ENCODE data around the gene KCNIP2. TPM values are rescaled to one million over a fixed set of nuclear protein-coding genes. Genes with fewer than 3 reads are reported as not detected.

The KCNIP2 gene
- total RNA-seq, 1 donor from 2014 or later: 2.2 TPM

DNA sequence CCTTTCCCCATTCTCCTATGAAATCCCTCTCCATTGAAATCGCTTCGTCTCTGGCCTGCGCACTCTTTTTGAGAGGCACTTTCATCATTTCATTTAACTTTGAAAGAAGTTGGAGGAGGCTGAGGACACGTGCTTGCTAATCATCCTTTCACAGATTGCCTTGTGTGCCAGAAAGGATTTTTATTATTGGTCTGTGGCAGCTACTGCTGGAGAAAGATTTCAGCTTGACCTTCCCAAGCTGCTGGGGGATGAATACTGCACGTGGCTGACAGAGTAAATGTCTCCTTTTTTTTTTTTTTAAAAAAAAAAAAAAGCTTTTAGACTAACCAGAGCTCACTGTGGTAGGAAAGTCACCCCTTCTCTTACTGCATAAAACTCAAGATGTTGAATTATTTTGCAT is 44.2 kb upstream of the KCNIP2 start:
- Mint-ChIP-seq H3K4me1 (peaks cover 29% of the 10 kb centered on the region), H3K9me3 (no peaks in the 10 kb centered on the region), H3K27ac (ENCODE audit: unreplicated experiment) (no peak overlapping the region), H3K27me3 (ENCODE audit: low read depth) (no peaks in the 10 kb centered on the region), H3K36me3 (ENCODE audit: low read depth) (no peaks in the 10 kb centered on the region), H3K4me3 (no peak overlapping the region)
- DNase-seq (ENCODE audit: low read depth, low spot score): no peak
- no peak for TF ChIP-seq CTCF (conservative IDR thresholded peaks at IDR 0.05)

- peaks cover 32% of the 10 kb centered on the region for H3K4me1 Mint-ChIP-seq
- no peaks in the 10 kb centered on the region for H3K36me3 Mint-ChIP-seq (ENCODE audit: low read depth)
- no peaks in the 10 kb centered on the region for H3K27me3 Mint-ChIP-seq (ENCODE audit: low read depth)
- DNase-seq (ENCODE audit: low read depth, low spot score): no peak
- H3K9me3 Mint-ChIP-seq: no peaks in the 10 kb centered on the region
- H3K4me3 Mint-ChIP-seq: no peak overlapping the region
- no peak overlapping the region for H3K27ac Mint-ChIP-seq (ENCODE audit: unreplicated experiment)
- TF ChIP-seq CTCF (conservative IDR thresholded peaks at IDR 0.05): no peak
These were observed 43.1 kb upstream of the KCNIP2 start for GRCh38 chr10:101886521-101887312.

GRCh38 chr10:101881036-101881774 is 37.6 kb upstream of the KCNIP2 start:
- TF ChIP-seq CTCF (conservative IDR thresholded peaks at IDR 0.05): no peak
- H3K9me3 Mint-ChIP-seq: no peaks in the 10 kb centered on the region
- H3K27me3 Mint-ChIP-seq (ENCODE audit: low read depth): no peaks in the 10 kb centered on the region
- peaks cover 27% of the 10 kb centered on the region for H3K4me1 Mint-ChIP-seq
- DNase-seq (ENCODE audit: low read depth, low spot score): no peak
- H3K27ac Mint-ChIP-seq (ENCODE audit: unreplicated experiment): no peak overlapping the region
- peaks cover 2% of the 10 kb centered on the region for H3K36me3 Mint-ChIP-seq (ENCODE audit: low read depth)
- no peak overlapping the region for H3K4me3 Mint-ChIP-seq

DNA sequence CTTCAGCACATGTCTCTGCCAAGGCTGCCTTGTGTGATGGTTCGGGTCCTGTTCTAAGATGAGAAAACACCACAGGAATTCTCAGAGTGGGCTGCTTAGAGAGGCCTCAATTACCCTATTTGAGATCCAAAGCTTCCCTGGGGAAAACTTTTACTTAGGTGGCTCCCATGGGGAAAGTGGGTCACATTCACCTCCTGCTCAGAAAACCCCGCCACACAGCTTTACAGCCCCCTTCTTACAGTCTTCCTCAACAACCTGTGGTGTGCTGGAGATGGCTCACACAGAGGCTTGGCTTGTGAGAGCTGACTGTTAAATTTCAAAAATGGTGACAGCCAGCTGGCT is 36.6 kb upstream of the KCNIP2 start:
- no peak overlapping the region for H3K27ac Mint-ChIP-seq (ENCODE audit: unreplicated experiment)
- no peaks in the 10 kb centered on the region for H3K27me3 Mint-ChIP-seq (ENCODE audit: low read depth)
- no peaks in the 10 kb centered on the region for H3K9me3 Mint-ChIP-seq
- peaks cover 5% of the 10 kb centered on the region for H3K36me3 Mint-ChIP-seq (ENCODE audit: low read depth)
- no peak for DNase-seq (ENCODE audit: low read depth, low spot score)
- H3K4me3 Mint-ChIP-seq: no peak overlapping the region
- H3K4me1 Mint-ChIP-seq: peaks cover 27% of the 10 kb centered on the region
- no peak for TF ChIP-seq CTCF (conservative IDR thresholded peaks at IDR 0.05)

DNA sequence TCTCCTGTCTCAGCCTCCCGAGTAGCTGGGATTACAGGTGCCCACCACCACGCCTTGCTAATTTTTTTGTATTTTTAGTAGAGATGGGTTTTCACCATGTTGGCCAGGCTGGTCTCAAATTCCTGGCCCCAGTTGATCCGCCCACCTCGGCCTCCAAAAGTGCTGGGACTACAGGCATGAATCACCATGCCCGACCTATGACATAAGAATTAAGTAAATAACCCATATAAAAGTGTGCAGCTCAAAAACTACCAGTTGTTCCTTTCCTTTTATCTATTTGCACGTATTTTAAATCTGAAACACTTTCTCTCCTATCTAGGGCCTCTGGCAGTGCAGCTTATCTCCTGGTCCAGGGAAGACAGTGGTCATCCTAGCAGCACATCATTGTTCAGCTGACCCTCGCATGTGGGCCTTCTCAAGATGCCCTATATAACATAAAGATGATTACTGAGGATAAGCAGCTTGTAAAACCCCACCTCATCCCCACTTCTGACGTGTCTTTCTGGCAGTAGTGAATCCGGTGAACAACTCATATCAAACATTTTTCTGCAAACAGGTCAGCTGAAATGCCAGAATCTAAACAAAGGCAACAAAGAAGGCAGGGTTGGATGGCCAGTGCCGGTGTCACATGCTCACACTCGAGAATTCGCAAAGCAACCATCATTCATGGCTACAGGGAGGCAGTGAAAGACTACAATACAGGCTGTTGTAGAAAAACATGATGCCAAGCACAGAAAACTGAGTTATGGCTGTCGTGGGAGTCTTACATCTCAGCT is 36.0 kb upstream of the KCNIP2 start:
- Mint-ChIP-seq H3K4me3 (no peak overlapping the region), H3K36me3 (ENCODE audit: low read depth) (peaks cover 5% of the 10 kb centered on the region), H3K4me1 (peaks cover 27% of the 10 kb centered on the region), H3K9me3 (no peaks in the 10 kb centered on the region), H3K27ac (ENCODE audit: unreplicated experiment) (no peak overlapping the region), H3K27me3 (ENCODE audit: low read depth) (no peaks in the 10 kb centered on the region)
- no peak for DNase-seq (ENCODE audit: low read depth, low spot score)
- TF ChIP-seq CTCF (conservative IDR thresholded peaks at IDR 0.05): no peak

Measured in neural crest cell (in vitro differentiated cells).